Aorta (tissue), 5 donors: ENCODE data around the gene FAF1. TPM values are rescaled to one million over a fixed set of nuclear protein-coding genes. Genes with fewer than 3 reads are reported as not detected.
"Not testable (repeated sequence)": the region's sequence is repeated elsewhere in the genome, so short reads cannot be mapped to it uniquely, and the experiment has no call there.

Experiments used
- ATAC-seq: fragments of 200-7000 bp; cut with Tn5 transposase; one replicate; pipeline ENCODE4 v1.9.1; 2022; ENCODE audit warnings: moderate library complexity; ENCODE audit not compliant: low FRiP score
- DNase-seq, 2 donors: peaks; one replicate each; pipeline ENCODE4 v3.0.0-alpha.2; 2020
- H3K27ac ChIP-seq, 2 donors: one replicate each; pipeline ENCODE4 v1.5.1; 2013; ENCODE audit warnings: low read length in 2 of 2, mild to moderate bottlenecking in 2 of 2, moderate library complexity in 2 of 2, control low read depth in 1 of 2, inconsistent platforms in 1 of 2, low read depth in 1 of 2
- H3K27me3 ChIP-seq, 2 donors: one replicate each; pipeline ENCODE4 v1.6.1; 2013; ENCODE audit warnings: control low read depth in 1 of 2, low read length in 1 of 2, mild to moderate bottlenecking in 1 of 2, moderate library complexity in 1 of 2; ENCODE audit not compliant: insufficient read depth in 2 of 2, control insufficient read depth in 1 of 2
- H3K36me3 ChIP-seq, 2 donors: one replicate each; pipeline ENCODE4 v1.6.1; 2013; ENCODE audit warnings: control low read depth in 1 of 2, low read length in 1 of 2, mild to moderate bottlenecking in 1 of 2; ENCODE audit not compliant: insufficient read depth in 2 of 2, control insufficient read depth in 1 of 2
- H3K4me1 ChIP-seq, 2 donors: one replicate each; pipeline ENCODE4 v1.6.1; 2013; ENCODE audit warnings: low read length in 2 of 2, control low read depth in 1 of 2, mild to moderate bottlenecking in 1 of 2, moderate library complexity in 1 of 2; ENCODE audit not compliant: insufficient read depth in 2 of 2, control insufficient read depth in 1 of 2
- H3K4me3 ChIP-seq, 2 donors: one replicate each; pipeline ENCODE4 v1.5.1; 2013; ENCODE audit warnings: low read length in 2 of 2, control low read depth in 1 of 2, mild to moderate bottlenecking in 1 of 2
- H3K9me3 ChIP-seq: one replicate; pipeline ENCODE4 v1.6.1; 2013; ENCODE audit warnings: mild to moderate bottlenecking, low read length; ENCODE audit not compliant: control insufficient read depth
- WGBS, 2 donors: extraction: QIAGEN DNeasy Blood & Tissue Kit; methylation state at CpG; one replicate each; pipeline ENCODE4 v1.1.7; 2013; 5-methylcytosine and 5-hydroxymethylcytosine counted together
- intact Hi-C, 2 donors: fragments of 100-400 bp; cut with DNase I; formaldehyde crosslinking; loops; one replicate each; pipeline versions ENCODE4 v1.14.2 to v1.15.0; 2022
- polyA plus RNA-seq, 2 donors: library from polyadenylated mRNA; stranded (reverse); fragments of 200-250 nt; gene quantifications; one replicate each; pipeline ENCODE4 v1.2.3, GENCODE V29; 2013
- total RNA-seq, 2 donors: library from RNA; stranded (reverse); fragmentation: NEBNext Ultra II Directional; extraction: Animal tissue kit (Norgen Biotek cat#: 25700); gene quantifications; one replicate each; pipeline ENCODE4 v1.2.1, GENCODE V29; 2021
- donor health status: healthy with polysubstance abuse.
- donor health status: Bipolar disorder and iron deficiency.
- donor health status: DM: no; HTN: no; CAD: no.
- donor health status: DM: no; HTN: no; CAD: no.
- donor health status: DM: yes; HTN: yes; CAD: no.

Gene FAF1
- total and polyA plus RNA-seq, 4 donors = 27.0 to 56.1 (median 43.0) TPM

GRCh38 chr1:50829014-50829958, 130.8 kb downstream of the FAF1 start:
- H3K27ac ChIP-seq = no peak overlapping the region
- H3K4me3 ChIP-seq = no peak overlapping the region
- H3K9me3 ChIP-seq = no peaks in the 10 kb centered on the region
- WGBS, 2 donors = 12 to 15% methylated on average over 1 of the region's 1 CpG
- no peak for DNase-seq
- H3K4me1 ChIP-seq = no peaks in the 10 kb centered on the region
- H3K36me3 ChIP-seq = no peaks in the 10 kb centered on the region
- H3K27me3 ChIP-seq = no peaks in the 10 kb centered on the region
- no peak for ATAC-seq
- intact Hi-C loops = no loop called here

- intact Hi-C loops = no loop called here
- 98 to 100% methylated on average over 4 of the region's 4 CpGs for WGBS, 2 donors
- no peaks in the 10 kb centered on the region for H3K36me3 ChIP-seq
- H3K4me1 ChIP-seq = peaks cover 0 to under 1% of the 10 kb centered on the region in 2 donors
- DNase-seq = no peak
- H3K9me3 ChIP-seq = no peaks in the 10 kb centered on the region
- H3K27me3 ChIP-seq = no peaks in the 10 kb centered on the region
- ATAC-seq = no peak
- H3K4me3 ChIP-seq = no peak overlapping the region
- H3K27ac ChIP-seq = no peak overlapping the region
Observed at GRCh38 chr1:50827546-50827945, 132.5 kb downstream of the FAF1 start.

- H3K27ac ChIP-seq, H3K36me3 ChIP-seq, H3K4me3 ChIP-seq, H3K27me3 ChIP-seq, intact Hi-C loops, H3K4me1 ChIP-seq, ATAC-seq, DNase-seq, H3K9me3 ChIP-seq: not testable (repeated sequence)
- 98 to 99% methylated on average over 21 of the region's 21 CpGs for WGBS, 2 donors
Observed at GRCh38 chr1:50826792-50827191, 133.3 kb downstream of the FAF1 start.

- Histone ChIP-seq H3K4me1 (peaks cover 0 to 8% of the 10 kb centered on the region in 2 donors), H3K9me3 (no peaks in the 10 kb centered on the region), H3K36me3 (no peaks in the 10 kb centered on the region), H3K27ac (no peak overlapping the region), H3K27me3 (no peaks in the 10 kb centered on the region), H3K4me3 (no peak overlapping the region)
- intact Hi-C loops = no loop called here
- ATAC-seq (no peak), DNase-seq (no peak)
- WGBS, 2 donors = 17 to 26% methylated on average over 3 of the region's 3 CpGs
Observed at GRCh38 chr1:50822035-50822776, 137.9 kb downstream of the FAF1 start.

- intact Hi-C loops = no loop called here
- no peaks in the 10 kb centered on the region for H3K27me3 ChIP-seq
- H3K36me3 ChIP-seq = no peaks in the 10 kb centered on the region
- no peak overlapping the region for H3K27ac ChIP-seq
- H3K9me3 ChIP-seq = no peaks in the 10 kb centered on the region
- H3K4me1 ChIP-seq = peaks cover 0 to 8% of the 10 kb centered on the region in 2 donors
- no peak for DNase-seq
- no peak for ATAC-seq
- WGBS, 2 donors = 94% methylated on average over 2 of the region's 2 CpGs
- H3K4me3 ChIP-seq = no peak overlapping the region
Observed at GRCh38 chr1:50820545-50820944, 139.5 kb downstream of the FAF1 start.

GRCh38 chr1:50812346-50812745, 147.7 kb downstream of the FAF1 start:
- WGBS, 2 donors = 97 to 99% methylated on average over 4 of the region's 4 CpGs
- no peak overlapping the region for H3K4me3 ChIP-seq
- no peaks in the 10 kb centered on the region for H3K27me3 ChIP-seq
- H3K4me1 ChIP-seq = no peaks in the 10 kb centered on the region
- H3K27ac ChIP-seq = no peak overlapping the region
- H3K9me3 ChIP-seq = no peaks in the 10 kb centered on the region
- H3K36me3 ChIP-seq = no peaks in the 10 kb centered on the region
- intact Hi-C loops = no loop called here
- ATAC-seq (no peak), DNase-seq (no peak)

- Histone ChIP-seq H3K9me3 (no peaks in the 10 kb centered on the region), H3K4me1 (peaks cover 0 to 3% of the 10 kb centered on the region in 2 donors), H3K36me3 (no peaks in the 10 kb centered on the region), H3K4me3 (no peak overlapping the region), H3K27ac (no peak overlapping the region), H3K27me3 (no peaks in the 10 kb centered on the region)
- ATAC-seq = no peak
- intact Hi-C loops = no loop called here
- DNase-seq = no peak
- 98 to 100% methylated on average over 3 of the region's 3 CpGs for WGBS, 2 donors
Observed at GRCh38 chr1:50808296-50808695, 151.8 kb downstream of the FAF1 start.

GRCh38 chr1:50796272-50796671, 163.8 kb downstream of the FAF1 start:
- no peaks in the 10 kb centered on the region for H3K27me3 ChIP-seq
- H3K4me3 ChIP-seq = no peak overlapping the region
- peaks cover 0 to 3% of the 10 kb centered on the region in 2 donors for H3K4me1 ChIP-seq
- H3K36me3 ChIP-seq = no peaks in the 10 kb centered on the region
- no peak for DNase-seq
- H3K27ac ChIP-seq = no peak overlapping the region
- H3K9me3 ChIP-seq = no peaks in the 10 kb centered on the region
- WGBS, 2 donors = 94 to 95% methylated on average over 2 of the region's 2 CpGs
- ATAC-seq = no peak
- intact Hi-C loops = no loop called here
